ENCODE data around the gene KRT36. TPM values are rescaled to one million over a fixed set of nuclear protein-coding genes. Genes with fewer than 3 reads are reported as not detected.

The KRT36 gene
- total RNA-seq, 1 experiment from 2014 or later: not detected

GRCh38 chr17:41440531-41441033 lies 49.1 kb downstream of the KRT36 start, which contains the start of gene KRT38:
KRT38 (minus strand) TSS chr17:41440983; CDS start chr17:41440921, 62 bp downstream.
- no peak for DNase-seq (ENCODE audit: low read depth in 1 of 2, low spot score in 2 of 2)
- Histone ChIP-seq H3K36me3 (no peaks in the 10 kb centered on the region), H3K4me1 (replicated peaks) (peaks cover 4% of the 10 kb centered on the region; the same call in 1 of the 2 replicates), H3K4me3 (no peak within 1 kb of the TSS), H3K27me3 (replicated peaks) (no peaks in the 10 kb centered on the region), H3K9me3 (replicated peaks) (no peaks in the 10 kb centered on the region), H3K27ac (no peak within 1 kb of the TSS)

DNA sequence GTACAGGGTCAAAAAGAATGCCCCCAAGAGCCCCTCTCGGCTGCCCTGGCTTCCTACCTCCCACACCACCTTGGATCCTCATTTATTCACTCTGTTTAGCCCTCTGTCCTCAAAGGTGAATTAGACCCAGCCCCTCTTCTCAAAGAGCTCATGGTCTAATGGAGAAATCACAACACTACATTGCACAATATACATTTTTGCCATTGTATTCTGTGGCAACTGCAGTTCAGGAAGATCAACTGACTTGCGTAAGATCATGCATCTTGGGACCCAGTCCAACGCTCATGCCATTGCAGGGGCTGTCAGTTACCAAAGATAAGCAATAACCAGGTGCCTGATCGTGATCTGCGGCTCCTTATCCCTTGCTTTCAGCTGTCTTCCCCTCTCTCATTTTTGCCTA lies 50.3 kb downstream of the KRT36 start:
- DNase-seq (ENCODE audit: low read depth in 1 of 2, low spot score in 2 of 2): no peak
- H3K27me3 ChIP-seq (replicated peaks): no peaks in the 10 kb centered on the region

DNA sequence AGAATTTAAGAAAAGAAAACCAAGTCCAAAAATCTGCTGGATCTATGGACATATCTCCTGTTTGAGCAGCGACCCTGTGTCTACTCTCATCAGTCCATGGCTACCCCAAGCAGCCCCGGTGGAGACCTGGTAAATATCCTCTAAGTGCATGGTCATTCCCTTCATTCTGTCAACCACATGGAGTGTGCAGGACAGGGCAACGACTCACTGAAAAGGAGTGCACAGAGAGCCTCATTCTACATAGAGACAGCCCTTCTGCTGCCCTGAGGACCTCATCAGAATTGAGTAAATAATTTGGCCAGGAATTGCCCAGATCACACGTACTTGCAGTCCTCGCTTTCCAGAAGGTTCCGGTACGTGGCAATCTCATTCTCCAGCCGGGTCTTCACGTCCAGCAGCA lies 51.9 kb downstream of the KRT36 start:
- no peaks in the 10 kb centered on the region for H3K36me3 ChIP-seq
- no peaks in the 10 kb centered on the region for H3K27me3 ChIP-seq (replicated peaks)
- no peak for DNase-seq (ENCODE audit: low read depth in 1 of 2, low spot score in 2 of 2)
- H3K4me3 ChIP-seq: no peak overlapping the region
- no peaks in the 10 kb centered on the region for H3K9me3 ChIP-seq (replicated peaks)
- peaks cover 2% of the 10 kb centered on the region; the same call in 1 of the 2 replicates for H3K4me1 ChIP-seq (replicated peaks)
- H3K27ac ChIP-seq: no peak overlapping the region

More for the DNA sequence above, 50.3 kb downstream of the KRT36 start:
- Histone ChIP-seq H3K36me3 (no peaks in the 10 kb centered on the region), H3K4me3 (no peak overlapping the region), H3K9me3 (replicated peaks) (no peaks in the 10 kb centered on the region), H3K4me1 (replicated peaks) (peaks cover 4% of the 10 kb centered on the region; the same call in 1 of the 2 replicates), H3K27ac (no peak overlapping the region)

DNA sequence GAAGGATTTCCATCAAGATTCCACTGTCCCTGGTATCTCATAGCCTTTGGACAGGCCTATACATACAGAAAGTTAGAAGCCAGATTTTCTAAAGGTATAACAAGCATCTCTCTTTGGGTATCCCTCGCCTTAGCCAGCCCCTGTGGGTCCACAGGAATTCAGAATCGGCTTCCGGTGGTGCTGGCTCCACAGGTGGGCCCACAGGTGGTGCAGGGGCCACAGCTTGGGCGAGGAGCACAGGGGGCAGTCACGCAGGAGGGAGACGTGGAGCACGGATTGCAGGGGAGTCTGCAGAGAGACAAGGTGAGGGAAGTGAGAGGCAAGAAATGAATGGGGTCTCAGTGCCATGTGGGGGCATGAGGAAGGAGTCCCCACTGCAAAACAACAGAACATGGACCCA lies 52.5 kb downstream of the KRT36 start:
- no peak for DNase-seq (ENCODE audit: low read depth in 1 of 2, low spot score in 2 of 2)

More for the DNA sequence above, 52.5 kb downstream of the KRT36 start:
- no peak overlapping the region for H3K4me3 ChIP-seq
- H3K27ac ChIP-seq: no peak overlapping the region
- no peaks in the 10 kb centered on the region; the same call in 1 of the 2 replicates for H3K4me1 ChIP-seq (replicated peaks)
- H3K27me3 ChIP-seq (replicated peaks): no peaks in the 10 kb centered on the region
- H3K36me3 ChIP-seq: no peaks in the 10 kb centered on the region
- H3K9me3 ChIP-seq (replicated peaks): no peaks in the 10 kb centered on the region

Other genes starting within 250 kb of the KRT36 start
- gene KRTAP9-4, start 240.2 kb downstream of the KRT36 start, total RNA-seq (2014; rRNA removed; shearing (Covaris generic)): not detected in 2 replicates
- gene KRTAP9-9, start 234.5 kb downstream of the KRT36 start, total RNA-seq (2014; rRNA removed; shearing (Covaris generic)): not detected in 2 replicates
- gene KRTAP9-6, start 224.5 kb downstream of the KRT36 start, total RNA-seq (2014; rRNA removed; shearing (Covaris generic)): not detected in 2 replicates
- gene KRTAP9-7, start 214.2 kb downstream of the KRT36 start, total RNA-seq (2014; rRNA removed; shearing (Covaris generic)): not detected in 2 replicates
- not detected in 2 replicates for gene KRTAP29-1, start 187.1 kb downstream of the KRT36 start, total RNA-seq (2014; rRNA removed; shearing (Covaris generic))
- gene KRTAP16-1, start 180.6 kb downstream of the KRT36 start, total RNA-seq (2014; rRNA removed; shearing (Covaris generic)): not detected in 2 replicates
- gene KRTAP17-1, start 174.2 kb downstream of the KRT36 start, total RNA-seq (2014; rRNA removed; shearing (Covaris generic)): not detected in 2 replicates
- not detected in 2 replicates for gene KRT33A, start 139.1 kb downstream of the KRT36 start, total RNA-seq (2014; rRNA removed; shearing (Covaris generic))
- 0.21 and 0.72 TPM in 2 replicates for gene KRT33B, start 120.1 kb downstream of the KRT36 start, total RNA-seq (2014; rRNA removed; shearing (Covaris generic))
- gene KRT34, start 107.6 kb downstream of the KRT36 start, total RNA-seq (2014; rRNA removed; shearing (Covaris generic)): 0.84 and 1.6 TPM in 2 replicates
- not detected in 2 replicates for gene KRT31, start 92.3 kb downstream of the KRT36 start, total RNA-seq (2014; rRNA removed; shearing (Covaris generic))
- not detected in 2 replicates for gene KRT37, start 65.3 kb downstream of the KRT36 start, total RNA-seq (2014; rRNA removed; shearing (Covaris generic))
- not detected in 2 replicates for gene KRT38, start 48.9 kb downstream of the KRT36 start, total RNA-seq (2014; rRNA removed; shearing (Covaris generic))
- gene KRT32, start 22.5 kb downstream of the KRT36 start, total RNA-seq (2014; rRNA removed; shearing (Covaris generic)): not detected in 2 replicates
- not detected in 2 replicates for gene KRT35, start 8.8 kb downstream of the KRT36 start, total RNA-seq (2014; rRNA removed; shearing (Covaris generic))
- gene KRT13, start 15.7 kb upstream of the KRT36 start, total RNA-seq (2014; rRNA removed; shearing (Covaris generic)): not detected in 2 replicates
- 1.6 and 3.9 TPM in 2 replicates for gene KRT15, start 29.0 kb upstream of the KRT36 start, total RNA-seq (2014; rRNA removed; shearing (Covaris generic))
- gene KRT19, start 38.4 kb upstream of the KRT36 start, total RNA-seq (2014; rRNA removed; shearing (Covaris generic)): not detected in 2 replicates
- not detected in 2 replicates for gene KRT9, start 82.1 kb upstream of the KRT36 start, total RNA-seq (2014; rRNA removed; shearing (Covaris generic))
- gene KRT14, start 97.0 kb upstream of the KRT36 start, total RNA-seq (2014; rRNA removed; shearing (Covaris generic)): 0.92 TPM in 1 of 2 replicates, not detected in the other
- gene KRT16, start 122.9 kb upstream of the KRT36 start, total RNA-seq (2014; rRNA removed; shearing (Covaris generic)): 0.37 TPM in 1 of 2 replicates, not detected in the other
- 3,176 and 3,345 TPM in 2 replicates for gene KRT17, start 134.7 kb upstream of the KRT36 start, total RNA-seq (2014; rRNA removed; shearing (Covaris generic))
- gene EIF1, start 199.0 kb upstream of the KRT36 start, total RNA-seq (2014; rRNA removed; shearing (Covaris generic)): 80.1 and 91.0 TPM in 2 replicates
- not detected in 2 replicates for gene GAST, start 222.4 kb upstream of the KRT36 start, total RNA-seq (2014; rRNA removed; shearing (Covaris generic))
- not detected in 2 replicates for gene HAP1, start 244.7 kb upstream of the KRT36 start, total RNA-seq (2014; rRNA removed; shearing (Covaris generic))

All from SJSA1 (cell line).